NCI-H748 treated with DMSO at 0.1 percent for 48 hours (cell line): ENCODE measurements around the gene PKD1L1.

Experiments
- DNase-seq: peaks from one replicate; lab custom pipeline; 2025; lab: John Stamatoyannopoulos, UW

PKD1L1 gene

DNA sequence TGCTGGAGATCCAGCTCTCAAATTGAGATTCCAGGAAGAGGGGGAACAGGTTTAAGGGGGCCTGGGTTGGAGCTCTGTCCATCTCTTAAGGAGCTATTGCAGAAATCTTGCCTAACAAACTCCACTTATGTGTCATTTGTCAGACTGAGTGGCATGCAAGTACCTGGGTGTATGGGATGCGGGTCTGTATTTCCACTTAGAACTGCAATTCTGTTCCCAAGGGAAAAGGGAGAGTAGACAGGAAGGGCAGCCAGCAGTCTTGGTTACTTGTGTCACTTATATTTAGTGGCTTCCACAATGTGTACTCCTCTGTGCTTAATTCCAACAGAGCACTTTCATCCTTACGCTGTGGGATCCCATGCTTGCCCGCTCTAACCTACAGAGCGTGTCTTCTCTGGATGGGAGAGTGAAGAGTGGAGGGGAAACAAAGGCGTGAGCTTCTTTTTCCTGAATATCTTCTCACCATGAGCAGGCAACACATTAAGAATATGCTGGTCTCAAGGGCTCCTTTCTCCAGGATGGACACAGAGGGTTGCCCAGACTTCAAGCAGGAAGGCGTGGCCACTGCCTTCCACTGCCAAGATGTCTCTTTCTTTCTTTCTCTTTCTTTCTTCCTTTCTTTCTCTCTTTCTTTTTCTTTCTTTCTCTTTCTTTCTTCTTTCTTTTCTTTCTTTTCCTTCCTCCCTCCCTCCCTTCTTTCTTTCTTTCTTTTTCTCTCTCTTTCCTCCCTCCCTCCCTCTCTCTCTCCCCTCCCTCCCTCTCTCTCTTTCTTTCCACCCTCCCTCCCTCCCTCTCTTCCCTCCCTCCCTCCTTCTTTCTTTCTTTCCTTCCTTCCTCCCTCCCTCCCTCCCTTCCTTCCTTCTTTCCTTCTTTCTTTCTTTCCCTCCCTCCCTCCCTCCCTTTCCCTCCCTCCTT, 212.6 kb downstream of the PKD1L1 start:
- DNase-seq, result no peak

- no peak for DNase-seq
These were observed 213.3 kb downstream of the PKD1L1 start for GRCh38 chr7:47734949-47735291.

DNA sequence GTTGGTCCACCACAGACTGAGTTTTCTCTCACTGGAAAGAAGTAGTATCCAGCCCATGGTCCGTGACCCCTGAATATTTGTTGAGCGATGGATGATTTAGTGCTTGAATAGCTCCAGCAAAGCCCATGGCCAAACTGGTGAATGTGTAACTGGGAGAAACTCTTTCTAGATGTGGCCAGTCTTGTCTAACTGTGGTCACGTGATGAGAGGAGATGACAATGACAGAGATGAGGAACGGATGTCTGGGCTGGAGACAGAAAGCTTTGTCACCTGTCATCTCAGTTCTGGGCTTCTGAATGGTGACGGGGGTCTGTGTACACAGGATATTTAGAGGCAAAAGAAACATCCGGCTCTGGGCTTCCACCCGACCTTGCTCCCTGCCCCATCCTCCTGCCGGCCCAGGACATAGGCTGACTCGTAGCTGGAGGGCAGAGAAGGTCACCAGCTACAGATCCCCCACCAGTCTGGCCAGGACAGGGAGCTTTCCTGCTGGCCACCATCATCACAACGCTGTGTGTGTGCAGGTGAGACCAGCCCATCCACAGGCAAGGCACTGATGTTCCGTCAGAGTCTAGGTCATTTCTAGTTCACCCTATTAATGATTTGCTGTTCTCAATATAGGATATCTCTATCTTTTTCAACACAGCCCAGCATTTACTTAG, 213.8 kb downstream of the PKD1L1 start:
- DNase-seq, result no peak

- no peak for DNase-seq
These were observed 218.1 kb downstream of the PKD1L1 start for GRCh38 chr7:47730142-47730541.

DNA sequence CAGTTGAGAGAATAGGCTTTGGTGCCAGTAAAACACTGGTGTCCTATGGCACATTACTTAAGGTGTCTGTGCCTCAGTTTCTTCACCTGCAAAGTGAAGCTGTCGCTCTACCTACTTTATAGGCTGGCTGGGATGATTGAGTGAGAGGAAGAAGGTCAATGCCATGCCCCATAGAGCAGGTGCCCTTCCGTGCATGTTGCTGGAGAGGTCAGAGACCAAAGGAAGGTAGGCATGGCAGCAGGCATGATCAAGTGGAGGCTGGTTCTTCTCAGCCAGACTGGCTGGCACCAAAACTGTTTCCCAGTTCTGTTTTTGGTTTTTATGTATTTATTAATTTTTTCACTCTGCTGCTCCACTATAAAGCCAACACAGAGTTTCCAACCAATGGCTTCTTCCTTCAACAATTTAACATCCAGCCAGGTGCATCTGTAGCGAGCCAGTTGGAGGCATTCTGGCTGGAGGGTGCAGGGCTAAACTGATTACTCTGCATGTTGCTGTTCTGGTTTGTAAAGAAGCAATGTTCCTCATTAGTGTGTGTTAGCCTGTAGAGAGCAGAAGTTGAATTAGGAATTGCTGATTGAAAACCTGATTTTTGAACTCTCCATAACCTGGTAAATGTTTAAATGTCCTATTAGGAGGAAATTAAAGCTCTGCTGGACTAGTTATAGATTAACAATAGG, 222.1 kb downstream of the PKD1L1 start:
- no peak for DNase-seq

GRCh38 chr7:47725031-47725780, 223.1 kb downstream of the PKD1L1 start:
- no peak for DNase-seq
